Transverse colon (tissue), 4 donors: ENCODE measurements around the gene SPATA19. TPM values are rescaled to one million over a fixed set of nuclear protein-coding genes. Genes with fewer than 3 reads are reported as not detected.

Experiments
- DNase-seq: peaks from one replicate; pipeline ENCODE4 v3.0.0-alpha.2; 2019
- H3K27ac ChIP-seq, 4 donors: fragments of 200-600 bp; sonication (generic); 2 replicates each; pipeline ENCODE4 v1.5.1; 2016 to 2018; ENCODE audit warnings: inconsistent platforms in 4 of 4
- H3K27me3 ChIP-seq: fragments of 200-600 bp; sonication (generic); 2 replicates; pipeline ENCODE4 v1.5.1; 2017; ENCODE audit warnings: inconsistent platforms
- H3K36me3 ChIP-seq, 4 donors: fragments of 200-600 bp; sonication (generic); 2 replicates each; pipeline ENCODE4 v1.5.1; 2017 to 2019; ENCODE audit warnings: inconsistent platforms in 4 of 4
- H3K4me1 ChIP-seq, 4 donors: fragments of 200-600 bp; sonication (generic); 2 replicates each; pipeline ENCODE4 v1.5.1; 2017 to 2020; ENCODE audit warnings: inconsistent platforms in 4 of 4
- H3K4me3 ChIP-seq, 4 donors: fragments of 200-600 bp; sonication (generic); 1 replicate in 1 of 4; 2 replicates in 3 of 4; pipeline versions ENCODE4 v1.5.1 to v1.6.1; 2017 to 2019; ENCODE audit warnings: inconsistent platforms in 4 of 4
- H3K9me3 ChIP-seq, 2 donors: fragments of 200-600 bp; sonication (generic); 2 replicates each; pipeline ENCODE4 v1.5.1; 2017 to 2019; ENCODE audit warnings: inconsistent platforms in 2 of 2
- CTCF ChIP-seq, 5 experiments: fragments of 200-600 bp in 3 of 5; fragments of 450-650 bp in 2 of 5; sonication (generic) in 3 of 5; IDR thresholded peaks; 1 replicate in 2 of 5; 2 replicates in 3 of 5; pipeline ENCODE4 v1.5.1; 2016 to 2017; ENCODE audit warnings: antibody characterized with exemption in 5 of 5, inconsistent platforms in 3 of 5, mild to moderate bottlenecking in 2 of 5, moderate library complexity in 1 of 5
- EP300 ChIP-seq: sonication (generic); formaldehyde crosslinking; IDR thresholded peaks from one replicate; pipeline ENCODE4 v1.6.1; 2017; ENCODE audit warnings: antibody characterized with exemption, low read depth
- POLR2A ChIP-seq: fragments of 450-650 bp; IDR thresholded peaks from one replicate; pipeline ENCODE4 v1.6.1; 2016; ENCODE audit warnings: antibody characterized with exemption, mild to moderate bottlenecking, moderate library complexity
- POLR2AphosphoS5 ChIP-seq, 3 donors: sonication (generic); formaldehyde crosslinking; IDR thresholded peaks; one replicate each; pipeline ENCODE4 v1.6.1; 2016; ENCODE audit warnings: antibody characterized with exemption in 3 of 3
- WGBS, 2 donors: methylation state at CpG; one replicate each; pipeline ENCODE4 v1.1.5; 2018; ENCODE audit warnings: low coverage in 1 of 2; 5-methylcytosine and 5-hydroxymethylcytosine counted together
- in situ Hi-C, 4 donors: fragments of 200-750 bp; cut with MboI; loops; one replicate each; pipeline versions ENCODE4 v1.15.0 to v1.15.1; 2017; ENCODE audit warnings: low sequenced_read_pairs in 3 of 4, low pct_ligation_motif_present in 1 of 4, low pct_unique_long_range_greater_than_20kb in 1 of 4
- intact Hi-C: fragments of 100-400 bp; cut with DNase I; formaldehyde crosslinking; loops from one replicate; pipeline ENCODE4 v1.15.1; 2023; ENCODE audit warnings: low total_unique reads
- total RNA-seq, 4 donors: library from RNA; depleted of rRNA; stranded (reverse); fragments of >200 nt; gene quantifications; one replicate each; pipeline ENCODE4 v1.1.0, GENCODE V29; 2016

SPATA19 gene
- total RNA-seq, 4 donors from 2014 or later, result not detected

GRCh38 chr11:133794205-133794604 is 51.1 kb downstream of the SPATA19 start:
- WGBS, 2 donors, result 89 to 94% methylated on average over 2 of the region's 2 CpGs
- H3K36me3 ChIP-seq, result no peaks in the 10 kb centered on the region
- no peak overlapping the region for H3K27ac ChIP-seq
- TF ChIP-seq POLR2AphosphoS5 (IDR thresholded peaks at IDR 0.05) (no peak), EP300 (no peak), CTCF (IDR thresholded peaks at IDR 0.05) (no peak), POLR2A (no peak)
- H3K4me1 ChIP-seq, result no peaks in the 10 kb centered on the region
- intact Hi-C loops, result no loop called here
- H3K4me3 ChIP-seq, result no peak overlapping the region
- peaks cover 1% of the 10 kb centered on the region for H3K27me3 ChIP-seq
- peaks cover 0 to 8% of the 10 kb centered on the region in 2 donors for H3K9me3 ChIP-seq
- no peak for DNase-seq
- in situ Hi-C loops, result no loop called here

GRCh38 chr11:133793271-133794035 is 51.9 kb downstream of the SPATA19 start:
- Histone ChIP-seq H3K36me3 (no peaks in the 10 kb centered on the region), H3K27me3 (peaks cover 9% of the 10 kb centered on the region), H3K9me3 (peaks cover 0 to 8% of the 10 kb centered on the region in 2 donors), H3K27ac (no peak overlapping the region), H3K4me3 (no peak overlapping the region), H3K4me1 (no peaks in the 10 kb centered on the region)
- 72 to 81% methylated on average over 6 to 7 of the region's 7 CpGs for WGBS, 2 donors
- TF ChIP-seq POLR2A (no peak), EP300 (no peak), POLR2AphosphoS5 (IDR thresholded peaks at IDR 0.05) (no peak)
- intact Hi-C loops (no loop called here), in situ Hi-C loops (no loop called here)
- no peak for DNase-seq

GRCh38 chr11:133790995-133791394 is 54.3 kb downstream of the SPATA19 start:
- Histone ChIP-seq H3K4me1 (no peaks in the 10 kb centered on the region), H3K9me3 (peaks cover 0 to 8% of the 10 kb centered on the region in 2 donors), H3K36me3 (no peaks in the 10 kb centered on the region), H3K27ac (no peak overlapping the region), H3K27me3 (peaks cover 22% of the 10 kb centered on the region), H3K4me3 (no peak overlapping the region)
- intact Hi-C loops, result no loop called here
- DNase-seq, result no peak
- WGBS, 2 donors, result 83% methylated on average over 5 of the region's 5 CpGs; no CpG with 5 or more reads in 1 of the 2 donors
- TF ChIP-seq POLR2AphosphoS5 (IDR thresholded peaks at IDR 0.05), result no peak
- TF ChIP-seq CTCF (IDR thresholded peaks at IDR 0.05), result no peak
- no peak for TF ChIP-seq POLR2A
- TF ChIP-seq EP300, result no peak
- in situ Hi-C loops, result no loop called here

Other genes with a start within 250 kb of the SPATA19 start
- gene IGSF9B, start 111.5 kb upstream of the SPATA19 start, total RNA-seq, result 10 to 100 TPM in 1 of 4 donors, 1 to 10 TPM in 3; 2.6 to 15.3 (median 4.9) TPM
- 10 to 100 TPM in 3 of 4 donors, 1 to 10 TPM in 1; 7.8 to 56.9 (median 13.8) TPM for gene JAM3, start 223.6 kb upstream of the SPATA19 start, total RNA-seq